HG03097 (cell line): Measurements from ENCODE around the gene KRTAP5-2.

ENCODE experiments used
- ATAC-seq: cut with Tn5 transposase; IDR thresholded peaks from one replicate; pipeline ENCODE4 v1.9.1; 2021; ENCODE audit not compliant: unreplicated experiment, low FRiP score

KRTAP5-2 gene

GRCh38 chr11:1570001-1570453 lies 28.1 kb downstream of the KRTAP5-2 start:
- no peak for ATAC-seq

- ATAC-seq = no peak
Measured at GRCh38 chr11:1569251-1569780, 28.8 kb downstream of the KRTAP5-2 start.

- no peak for ATAC-seq
Measured at GRCh38 chr11:1568441-1568911, 29.6 kb downstream of the KRTAP5-2 start.

GRCh38 chr11:1567721-1568100 lies 30.4 kb downstream of the KRTAP5-2 start:
- no peak for ATAC-seq

- no peak for ATAC-seq
Measured at GRCh38 chr11:1567052-1567720, 30.9 kb downstream of the KRTAP5-2 start.

GRCh38 chr11:1566381-1567051 lies 31.6 kb downstream of the KRTAP5-2 start:
- no peak for ATAC-seq

- ATAC-seq = no peak
Measured at GRCh38 chr11:1565904-1566247, 32.2 kb downstream of the KRTAP5-2 start.

GRCh38 chr11:1565173-1565903 lies 32.8 kb downstream of the KRTAP5-2 start:
- no peak for ATAC-seq

GRCh38 chr11:1564535-1565172 lies 33.4 kb downstream of the KRTAP5-2 start:
- ATAC-seq = no peak

GRCh38 chr11:1563697-1564534 lies 34.2 kb downstream of the KRTAP5-2 start:
- no peak for ATAC-seq

- no peak for ATAC-seq
Measured at GRCh38 chr11:1563149-1563638, 34.9 kb downstream of the KRTAP5-2 start.

- ATAC-seq = no peak
Measured at GRCh38 chr11:1562469-1563148, 35.5 kb downstream of the KRTAP5-2 start.

GRCh38 chr11:1561955-1562354 lies 36.1 kb downstream of the KRTAP5-2 start:
- ATAC-seq = no peak

GRCh38 chr11:1561266-1561665 lies 36.8 kb downstream of the KRTAP5-2 start:
- ATAC-seq = no peak

- ATAC-seq = no peak
Measured at GRCh38 chr11:1560649-1561251, 37.3 kb downstream of the KRTAP5-2 start.

- ATAC-seq = no peak
Measured at GRCh38 chr11:1560002-1560648, 38.0 kb downstream of the KRTAP5-2 start.

GRCh38 chr11:1559111-1559951 lies 38.8 kb downstream of the KRTAP5-2 start:
- no peak for ATAC-seq

GRCh38 chr11:1558775-1559110 lies 39.4 kb downstream of the KRTAP5-2 start:
- ATAC-seq = no peak
